ENCODE data around the gene FBXL14. TPM values are rescaled to one million over a fixed set of nuclear protein-coding genes. Genes with fewer than 3 reads are reported as not detected.
A peak's percentile ranks its signal among the peaks of the same experiment; 100 is the strongest.

FBXL14 gene
- total and polyA plus RNA-seq, 12 donors, result 1.5 to 8.4 (median 6.5) TPM

GRCh38 chr12:1630827-1631591 lies 36.6 kb upstream of the FBXL14 start:
- WGBS, 2 donors, result 61 to 67% methylated on average over 23 of the region's 23 CpGs
- peak in 1 of 2 donors; percentile 36 for DNase-seq
- Histone ChIP-seq H3K4me1 (peaks cover 0 to 50% (median 30%) of the 10 kb centered on the region in 9 donors), H3K27me3 (peaks cover 0 to 34% (median 0%) of the 10 kb centered on the region in 7 donors), H3K27ac (peak overlapping the region in 5 of 10 donors; percentile 39 to 65 (median 50)), H3K9me3 (no peaks in the 10 kb centered on the region), H3K36me3 (no peaks in the 10 kb centered on the region), H3K4me3 (peak overlapping the region in 9 of 10 donors; percentile 31 to 74 (median 59))
- no peak for TF ChIP-seq CTCF (IDR thresholded peaks at IDR 0.05)
- intact Hi-C loops (cut with DNase I), result loop anchor here in 2 of 10 donors (5.0 kb wide), 3 partner anchors 161 to 311 kb away; no protein-coding TSS in a partner anchor
- ATAC-seq, result peak in 6 of 8 donors; percentile 3 to 31 (median 14)

GRCh38 chr12:1630133-1630826 lies 35.9 kb upstream of the FBXL14 start:
- H3K27me3 ChIP-seq, result peaks cover 0 to 34% (median 0%) of the 10 kb centered on the region in 7 donors
- intact Hi-C loops (cut with DNase I), result loop anchor here in 2 of 10 donors (5.0 kb wide), 3 partner anchors 162 to 312 kb away; no protein-coding TSS in a partner anchor
- H3K27ac ChIP-seq, result peak overlapping the region in 7 of 10 donors; percentile 8 to 65 (median 50)
- TF ChIP-seq CTCF (IDR thresholded peaks at IDR 0.05), result peak in 5 of 9 donors; percentile 17 to 43 (median 34)
- ATAC-seq, result peak; percentile 20 to 53 (median 40)
- peaks cover 0 to 56% (median 30%) of the 10 kb centered on the region in 9 donors for H3K4me1 ChIP-seq
- WGBS, 2 donors, result 3 to 4% methylated on average over 52 to 58 of the region's 58 CpGs
- DNase-seq, result peak; percentile 47 to 53
- no peaks in the 10 kb centered on the region for H3K9me3 ChIP-seq
- no peaks in the 10 kb centered on the region for H3K36me3 ChIP-seq
- H3K4me3 ChIP-seq, result peak overlapping the region; percentile 24 to 74 (median 58)

- Histone ChIP-seq H3K36me3 (no peaks in the 10 kb centered on the region), H3K9me3 (no peaks in the 10 kb centered on the region), H3K27ac (peak overlapping the region in 7 of 10 donors; percentile 8 to 65 (median 50)), H3K4me3 (peak overlapping the region; percentile 24 to 74 (median 58)), H3K27me3 (peaks cover 0 to 34% (median 0%) of the 10 kb centered on the region in 7 donors), H3K4me1 (peaks cover 0 to 57% (median 30%) of the 10 kb centered on the region in 9 donors)
- ATAC-seq (peak in 4 of 8 donors; percentile 5 to 18 (median 11)), DNase-seq (no peak)
- intact Hi-C loops (cut with DNase I), result loop anchor here in 2 of 10 donors (5.0 kb wide), 3 partner anchors 163 to 313 kb away; no protein-coding TSS in a partner anchor
- TF ChIP-seq CTCF (IDR thresholded peaks at IDR 0.05), result peak in 2 of 9 donors; percentile 26 to 29
- WGBS, 2 donors, result 8 to 11% methylated on average over 32 of the region's 32 CpGs
Observed at GRCh38 chr12:1629338-1630132, 35.2 kb upstream of the FBXL14 start.

Data from heart right ventricle (tissue), 16 donors.